ENCODE data around the gene SMYD3. TPM values are rescaled to one million over a fixed set of nuclear protein-coding genes. Genes with fewer than 3 reads are reported as not detected.

SMYD3 gene
- total RNA-seq, 3 donors from 2014 or later = 16.3 to 18.0 (median 16.4) TPM

- TF ChIP-seq CTCF (IDR thresholded peaks at IDR 0.05) = no peak
- Histone ChIP-seq H3K9me3 (no peaks in the 10 kb centered on the region), H3K4me3 (no peak overlapping the region), H3K36me3 (ENCODE audit: low read depth) (no peaks in the 10 kb centered on the region), H3K4me1 (ENCODE audit: low read depth) (no peaks in the 10 kb centered on the region)
- intact Hi-C loops (cut with DNase I, micrococcal nuclease) = loop anchor here in 1 of 2 donors (10.0 kb wide), 1 partner anchor 131 kb away; no protein-coding TSS in a partner anchor
- no peak for DNase-seq
- ATAC-seq = no peak
Observed at GRCh38 chr1:245873883-245874671, 633.0 kb downstream of the SMYD3 start.

GRCh38 chr1:245873068-245873467 is 634.0 kb downstream of the SMYD3 start:
- ATAC-seq = no peak
- no peak for DNase-seq
- no peaks in the 10 kb centered on the region for H3K9me3 ChIP-seq
- H3K36me3 ChIP-seq (ENCODE audit: low read depth) = no peaks in the 10 kb centered on the region
- no peak for TF ChIP-seq CTCF (IDR thresholded peaks at IDR 0.05)
- no peaks in the 10 kb centered on the region for H3K4me1 ChIP-seq (ENCODE audit: low read depth)
- no peak overlapping the region for H3K4me3 ChIP-seq
- intact Hi-C loops (cut with DNase I, micrococcal nuclease) = loop anchor here in 1 of 2 donors (10.0 kb wide), 1 partner anchor 132 kb away; no protein-coding TSS in a partner anchor

GRCh38 chr1:245872475-245872874 is 634.6 kb downstream of the SMYD3 start:
- Histone ChIP-seq H3K36me3 (ENCODE audit: low read depth) (no peaks in the 10 kb centered on the region), H3K4me1 (ENCODE audit: low read depth) (no peaks in the 10 kb centered on the region), H3K4me3 (no peak overlapping the region), H3K9me3 (no peaks in the 10 kb centered on the region)
- intact Hi-C loops (cut with DNase I, micrococcal nuclease) = loop anchor here in 1 of 2 donors (10.0 kb wide), 1 partner anchor 132 kb away; no protein-coding TSS in a partner anchor
- ATAC-seq (no peak), DNase-seq (no peak)
- no peak for TF ChIP-seq CTCF (IDR thresholded peaks at IDR 0.05)

GRCh38 chr1:245871915-245872314 is 635.2 kb downstream of the SMYD3 start:
- TF ChIP-seq CTCF (IDR thresholded peaks at IDR 0.05) = no peak
- intact Hi-C loops (cut with DNase I, micrococcal nuclease) = loop anchor here in 1 of 2 donors (10.0 kb wide), 1 partner anchor 133 kb away; no protein-coding TSS in a partner anchor

GRCh38 chr1:245871191-245871590 is 635.9 kb downstream of the SMYD3 start:
- H3K36me3 ChIP-seq (ENCODE audit: low read depth) = no peaks in the 10 kb centered on the region
- H3K9me3 ChIP-seq = no peaks in the 10 kb centered on the region
- H3K4me3 ChIP-seq = no peak overlapping the region
- DNase-seq (no peak), ATAC-seq (no peak)
- H3K4me1 ChIP-seq (ENCODE audit: low read depth) = no peaks in the 10 kb centered on the region
- intact Hi-C loops (cut with DNase I, micrococcal nuclease) = loop anchor here in 1 of 2 donors (10.0 kb wide), 1 partner anchor 134 kb away; no protein-coding TSS in a partner anchor
- TF ChIP-seq CTCF (IDR thresholded peaks at IDR 0.05) = no peak

More at GRCh38 chr1:245871915-245872314, 635.2 kb downstream of the SMYD3 start:
- Histone ChIP-seq H3K4me3 (no peak overlapping the region), H3K4me1 (ENCODE audit: low read depth) (no peaks in the 10 kb centered on the region), H3K9me3 (no peaks in the 10 kb centered on the region), H3K36me3 (ENCODE audit: low read depth) (no peaks in the 10 kb centered on the region)
- ATAC-seq (no peak), DNase-seq (no peak)

Measured in mucosa of descending colon (tissue), 3 donors.